ENCODE measurements around the gene ST6GALNAC2.
"Not testable (repeated sequence)": the region's sequence is repeated elsewhere in the genome, so short reads cannot be mapped to it uniquely, and the experiment has no call there.

Gene ST6GALNAC2

DNA sequence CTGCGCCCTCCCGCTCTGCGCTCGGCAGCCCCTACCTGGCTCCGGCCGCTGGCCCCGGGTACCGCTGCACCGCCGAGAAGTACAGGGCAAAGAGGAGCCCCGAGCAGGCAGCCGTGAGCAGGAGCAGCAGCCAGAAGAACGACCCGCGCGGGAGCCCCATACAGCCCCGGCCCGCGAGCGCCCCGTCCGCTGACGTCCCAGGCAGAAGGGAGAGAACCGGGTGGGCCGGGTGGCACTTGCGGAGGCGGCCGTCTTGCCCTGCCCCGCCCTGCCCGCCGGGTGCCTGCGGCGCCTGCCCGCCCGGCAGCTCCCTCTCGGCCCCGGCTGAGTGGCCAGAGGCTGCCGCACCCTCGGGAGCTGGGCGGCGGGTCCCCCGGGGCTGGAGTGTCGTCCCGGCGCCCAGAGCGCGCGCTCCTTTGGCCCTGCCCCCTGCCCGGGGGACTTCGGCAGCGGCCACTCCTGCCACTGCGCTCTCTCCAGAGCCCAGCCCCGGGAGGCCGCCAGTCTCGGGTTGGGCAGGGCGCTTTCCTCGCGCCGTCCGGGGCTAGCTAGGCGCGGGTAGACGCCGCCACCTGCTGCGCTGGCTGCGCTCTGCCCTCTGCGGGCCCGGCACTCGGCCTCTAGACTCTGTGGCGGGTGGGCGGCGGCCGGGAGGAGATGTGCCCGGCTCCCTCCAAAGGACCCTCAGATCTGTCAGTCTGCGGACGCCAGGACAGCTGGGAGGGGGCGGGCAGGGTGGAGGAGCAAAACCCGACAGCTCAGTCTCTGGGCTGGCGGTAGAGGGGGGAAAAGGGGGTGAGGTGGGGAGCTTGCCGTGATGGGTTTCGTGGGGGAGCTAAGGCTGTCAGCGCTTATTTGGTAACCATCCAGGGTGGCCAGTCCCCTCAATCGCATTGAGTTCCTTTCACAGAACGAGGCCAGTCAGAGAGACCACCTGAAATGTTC is at the start of gene ST6GALNAC2:
Gene ST6GALNAC2, minus strand, starts transcription at position 212 of the 945 bp plus-strand sequence. Its CDS starts 52 bp downstream, at position 160.
- FAIRE-seq, result no peak
- DNase-seq (ENCODE audit: low spot score), result no peak

DNA sequence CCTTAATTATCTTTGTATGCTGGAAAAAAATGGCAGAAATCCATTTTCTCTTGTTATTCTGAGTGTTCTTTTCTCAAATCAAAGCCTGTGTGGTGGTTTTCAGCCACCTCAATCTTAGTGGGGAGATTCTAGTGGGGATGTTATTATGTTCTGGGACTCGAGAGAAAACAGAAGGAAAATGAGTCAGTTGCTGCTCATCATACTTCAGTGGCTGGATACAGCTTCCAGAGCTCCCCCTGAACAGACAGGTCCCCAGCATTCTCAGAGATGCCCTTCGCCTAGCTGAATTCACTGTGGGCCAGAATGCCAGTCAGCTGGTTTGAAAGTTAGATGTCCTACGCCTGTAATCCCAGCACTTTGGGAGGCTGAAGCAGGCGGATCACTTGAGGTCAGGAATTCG is 49.4 kb upstream of the ST6GALNAC2 start:
- no peak for FAIRE-seq
- no peak for DNase-seq (ENCODE audit: low spot score)

DNA sequence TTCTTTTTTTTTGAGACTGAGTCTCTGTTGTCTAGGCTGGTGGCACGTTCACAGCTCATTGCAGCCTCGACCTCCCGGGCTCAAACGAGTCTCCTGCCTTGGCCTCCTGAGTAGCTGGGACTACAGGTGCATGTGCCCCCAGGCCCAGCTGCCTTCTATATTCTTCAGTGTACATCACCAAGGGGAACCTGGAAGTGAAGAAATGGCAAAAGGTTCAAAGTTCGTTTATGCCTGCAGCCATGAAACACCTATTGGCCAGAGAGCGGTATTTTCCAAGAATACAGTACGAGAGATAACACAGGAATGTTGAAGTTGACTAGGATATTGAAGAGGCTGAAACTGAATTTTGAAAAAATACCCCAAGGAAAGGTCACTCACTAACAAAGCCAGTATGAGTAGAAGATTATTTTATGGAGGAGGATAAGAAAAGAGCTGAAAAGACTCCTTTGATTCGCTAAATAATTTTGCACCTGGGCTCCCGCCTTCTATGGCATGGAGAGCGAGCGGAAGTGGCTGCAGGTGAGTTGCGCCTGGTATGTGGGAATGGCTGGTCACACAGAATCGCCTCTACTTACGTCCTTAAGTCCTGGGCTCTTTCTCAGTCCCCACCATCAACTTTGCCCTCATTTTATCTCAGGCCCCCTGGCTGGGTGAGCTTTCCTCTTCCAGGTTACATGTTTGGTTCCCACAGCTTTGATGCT is 48.1 kb upstream of the ST6GALNAC2 start:
- no peak for FAIRE-seq
- DNase-seq (ENCODE audit: low spot score), result no peak

DNA sequence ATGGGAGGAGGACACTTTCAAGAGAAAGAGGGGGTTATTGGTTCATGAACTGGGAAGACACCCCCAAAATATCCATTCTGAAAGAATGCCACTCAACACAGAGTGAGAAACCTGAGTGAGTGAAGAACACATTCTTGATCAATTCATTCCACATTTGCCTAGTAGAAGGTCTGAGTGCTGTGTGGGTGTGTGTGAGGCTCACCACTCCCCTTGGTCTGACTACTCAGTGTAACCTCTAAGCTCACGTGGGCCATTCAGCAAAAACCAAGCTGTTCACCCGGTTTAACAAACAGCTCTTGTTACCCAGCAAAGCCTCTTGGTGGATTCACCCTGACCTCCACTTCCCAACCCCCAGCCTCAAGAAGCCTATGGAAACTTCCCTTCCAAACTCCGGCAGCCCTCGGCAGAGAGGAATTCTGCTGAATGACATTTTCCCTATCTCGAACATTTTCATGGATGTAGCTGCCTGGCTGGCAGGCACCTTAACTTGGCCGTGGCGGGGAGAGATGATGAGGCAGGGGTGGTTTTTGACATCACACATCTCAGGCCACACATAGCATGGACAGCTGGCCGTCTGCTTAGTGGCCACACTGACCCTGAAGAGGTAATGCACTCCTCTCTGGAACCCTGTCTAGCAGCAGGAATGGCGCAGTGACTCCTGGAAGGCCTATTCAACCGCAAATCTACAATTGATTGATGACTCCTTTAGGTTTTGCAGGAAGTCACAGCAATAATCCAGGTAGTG is 46.3 kb upstream of the ST6GALNAC2 start:
- DNase-seq (ENCODE audit: low spot score) (no peak), FAIRE-seq (peak; percentile 44)

DNA sequence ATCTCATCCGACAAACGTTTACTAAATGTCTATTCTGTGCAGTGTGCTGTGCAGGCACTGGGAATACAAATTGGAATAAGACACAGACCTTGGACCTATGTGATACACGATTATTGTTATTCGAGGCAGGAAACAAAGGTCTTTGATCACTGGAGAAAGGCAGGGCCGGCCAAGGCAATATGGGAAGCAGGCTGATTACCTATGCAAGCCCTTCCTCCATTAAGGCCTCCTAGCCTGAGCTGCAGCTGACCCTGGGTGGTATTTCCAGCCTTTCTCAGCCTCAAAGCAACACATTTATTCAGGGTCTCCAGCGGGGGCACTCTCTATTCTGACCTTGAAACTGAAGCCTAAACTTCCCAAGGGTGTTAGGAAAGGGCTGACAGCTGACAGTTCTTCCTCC is 44.5 kb upstream of the ST6GALNAC2 start:
- FAIRE-seq (no peak), DNase-seq (ENCODE audit: low spot score) (no peak)

DNA sequence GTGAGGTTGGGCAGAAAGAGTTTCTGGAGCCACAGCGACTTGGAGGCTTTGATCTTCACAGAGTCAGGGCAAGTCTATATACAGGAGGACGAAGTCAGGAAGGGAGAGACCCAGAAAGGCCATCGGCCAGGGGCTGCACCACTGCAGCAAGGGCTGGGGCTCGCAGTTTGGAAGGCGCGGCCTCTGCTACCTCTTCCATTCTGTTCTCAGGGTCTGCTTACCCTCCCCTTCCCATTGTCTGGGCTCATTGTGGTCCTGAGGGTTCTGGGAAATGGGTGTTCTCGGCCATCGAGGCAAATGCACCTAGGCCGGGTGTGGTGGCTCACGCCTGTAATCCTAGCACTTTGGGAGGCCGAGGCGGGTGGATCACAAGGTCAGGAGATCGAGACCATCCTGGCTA is 41.9 kb upstream of the ST6GALNAC2 start:
- DNase-seq (ENCODE audit: low spot score) (no peak), FAIRE-seq (no peak)

DNA sequence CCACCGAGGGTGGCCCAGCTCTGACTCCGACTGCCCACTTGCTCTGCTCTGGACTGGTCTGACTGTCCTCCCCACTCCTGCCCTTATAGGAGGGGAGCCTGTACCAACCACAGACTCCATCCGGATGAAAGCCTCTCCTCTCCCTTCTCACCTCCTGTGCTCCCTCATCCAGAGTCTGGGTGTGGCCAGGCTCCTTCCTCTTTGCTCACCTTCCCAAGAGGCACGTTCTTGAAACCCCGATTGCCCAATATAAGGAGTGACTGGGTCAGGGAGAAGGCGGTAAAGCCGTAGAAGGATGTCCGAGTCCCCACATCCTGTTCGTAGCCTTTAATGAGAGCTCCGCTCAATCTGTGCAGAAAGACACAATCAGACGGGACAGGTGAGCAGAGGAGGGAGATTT is 40.8 kb upstream of the ST6GALNAC2 start:
- FAIRE-seq, result peak; percentile 23
- DNase-seq (ENCODE audit: low spot score), result no peak

DNA sequence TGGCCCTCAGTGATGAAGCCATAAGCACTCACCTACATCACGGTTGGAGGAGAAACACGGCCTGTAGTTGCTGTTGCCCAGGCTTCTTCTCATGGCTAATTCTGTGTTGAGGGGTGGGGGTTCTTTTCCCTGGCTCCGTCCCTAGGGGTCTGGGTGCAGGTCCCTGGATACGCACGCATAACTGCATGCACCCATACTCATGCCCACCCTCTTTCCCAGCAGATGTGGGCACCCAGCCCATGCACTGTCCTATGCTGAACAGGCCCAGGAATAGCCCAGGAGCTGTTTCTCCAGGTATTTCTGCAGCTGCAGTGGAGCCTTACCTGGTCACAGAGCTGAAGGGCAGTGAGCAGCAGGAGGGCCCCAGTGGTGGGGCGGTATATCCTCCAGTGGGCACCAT is 39.8 kb upstream of the ST6GALNAC2 start:
- DNase-seq (ENCODE audit: low spot score) (no peak), FAIRE-seq (no peak)

DNA sequence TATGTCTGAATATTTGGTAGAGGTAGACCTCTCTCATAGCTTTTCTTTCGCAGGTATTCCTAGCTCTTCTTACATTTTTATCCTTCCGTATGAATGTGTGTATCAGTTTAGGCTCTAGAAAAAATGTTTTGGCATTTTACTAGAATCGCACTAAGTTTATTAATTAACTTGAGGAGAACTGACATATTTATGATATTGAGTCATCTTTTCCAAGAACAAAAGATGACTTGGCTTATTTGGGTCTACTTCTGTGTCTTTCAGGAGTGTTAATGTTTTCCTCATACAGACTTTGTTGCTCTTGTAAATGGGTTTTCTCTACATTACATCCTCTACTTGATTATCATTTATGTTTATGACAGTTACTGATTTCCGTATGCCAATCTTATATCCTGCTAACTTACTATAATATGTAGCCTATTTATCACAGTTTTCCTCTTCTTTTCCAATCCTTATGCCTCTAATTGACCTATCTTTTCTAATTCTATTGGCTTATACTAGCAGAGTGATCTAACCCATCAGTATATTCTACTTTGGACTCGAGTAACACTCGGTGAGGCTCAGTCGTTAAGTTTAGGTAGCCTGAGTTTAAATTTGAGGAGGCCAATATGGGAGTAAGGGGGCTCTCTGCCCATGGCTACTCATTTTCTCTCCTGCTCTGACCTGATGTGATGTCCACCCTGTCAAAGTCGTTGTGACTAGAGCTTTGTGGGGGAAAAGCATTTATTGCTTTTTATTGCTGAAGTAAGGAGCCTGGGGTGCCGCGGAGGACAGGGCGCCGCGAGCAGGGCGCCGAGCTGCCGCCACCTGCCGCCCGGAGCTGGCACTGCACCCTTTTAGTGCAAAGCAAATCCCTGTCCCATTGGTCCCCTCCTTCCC is 37.8 kb upstream of the ST6GALNAC2 start:
- DNase-seq (ENCODE audit: low spot score) (peak; percentile 89), FAIRE-seq (peak; percentile 44)

DNA sequence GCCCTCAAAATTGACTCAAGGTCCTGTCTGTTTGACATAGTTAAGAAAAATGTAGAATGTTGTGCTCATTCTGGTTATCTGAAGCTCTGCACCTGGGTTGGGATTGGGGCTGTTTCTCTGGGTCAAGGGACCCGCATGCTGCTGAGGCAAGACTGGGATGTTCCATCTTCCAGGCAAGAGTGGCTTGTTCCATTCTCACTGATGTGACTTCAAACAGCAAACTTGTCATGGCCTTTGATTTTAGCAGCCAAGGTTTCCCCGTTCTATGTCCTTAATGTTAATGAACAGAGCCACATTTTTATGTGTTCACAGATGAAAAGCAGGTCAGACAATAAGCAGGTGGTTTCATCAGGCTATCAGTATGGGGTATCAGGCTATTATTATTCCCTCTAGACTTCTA is 32.2 kb upstream of the ST6GALNAC2 start:
- DNase-seq (ENCODE audit: low spot score) (no peak), FAIRE-seq (no peak)

DNA sequence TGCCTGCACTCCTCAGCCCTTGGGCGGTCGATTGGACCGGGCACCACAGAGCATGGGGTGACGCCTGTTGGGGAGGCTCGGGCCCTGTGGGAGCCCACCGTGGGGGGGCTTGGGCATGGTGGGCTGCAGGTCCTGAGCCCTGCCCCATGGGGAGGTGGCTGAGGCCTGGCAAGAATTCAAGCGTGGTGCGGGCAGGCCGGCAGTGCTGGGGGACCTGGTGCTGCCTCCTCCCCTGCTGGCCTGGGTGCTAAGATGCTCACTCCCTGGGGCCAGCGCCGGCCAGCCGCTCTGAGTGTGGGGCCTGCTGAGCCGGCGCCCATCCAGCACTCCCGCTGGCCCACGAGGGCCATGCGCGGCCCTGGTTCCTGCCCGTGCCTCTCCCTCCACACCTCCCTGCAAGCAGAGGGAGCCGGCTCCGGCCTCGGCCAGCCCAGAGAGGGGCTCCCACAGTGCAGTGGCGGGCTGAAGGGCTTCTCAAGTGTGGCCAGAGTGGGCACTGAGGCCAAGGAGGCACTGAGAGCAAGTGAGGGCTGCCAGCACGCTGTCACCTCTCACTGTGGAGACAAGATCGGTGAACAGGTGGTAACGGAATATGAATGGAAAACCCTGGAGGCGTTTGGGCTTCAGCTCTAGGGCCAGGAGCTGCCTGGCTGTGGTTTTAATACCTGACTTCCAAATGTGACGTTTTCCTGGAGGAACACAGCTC is 29.4 kb upstream of the ST6GALNAC2 start:
- FAIRE-seq, result no peak
- DNase-seq (ENCODE audit: low spot score), result no peak

DNA sequence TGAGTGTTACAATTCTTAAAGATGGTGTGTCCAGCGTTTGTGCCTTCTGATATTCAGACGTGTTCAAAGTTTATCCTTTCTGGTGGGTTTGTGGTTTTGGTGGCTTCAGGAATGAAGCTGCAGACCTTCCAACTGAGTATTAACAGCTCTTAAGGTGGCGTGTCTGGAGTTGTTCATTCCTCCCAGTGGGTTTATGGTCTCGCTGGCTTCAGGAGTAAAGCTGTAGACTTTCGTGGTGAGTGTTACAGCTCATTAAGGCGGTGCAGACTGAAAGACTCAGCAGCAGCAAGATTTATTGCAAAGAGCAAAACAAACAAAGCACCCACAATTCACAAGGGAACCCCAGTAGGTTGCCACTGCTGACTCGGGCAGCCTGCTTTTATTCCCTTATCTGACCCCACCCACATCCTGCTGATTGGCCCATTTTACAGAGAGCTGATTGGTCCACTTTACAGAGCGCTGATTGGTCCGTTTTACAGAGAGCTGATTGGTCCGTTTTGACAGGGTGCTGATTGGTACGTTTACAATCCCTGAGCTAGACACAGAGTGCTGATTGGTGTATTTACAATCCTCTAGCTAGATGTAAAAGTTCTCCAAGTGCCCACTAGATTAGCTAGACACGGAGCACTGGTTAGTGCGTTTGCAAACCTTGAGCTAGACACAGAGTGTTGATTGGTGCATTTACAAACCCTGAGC is 28.6 kb upstream of the ST6GALNAC2 start:
- not testable (repeated sequence) for DNase-seq (ENCODE audit: low spot score); FAIRE-seq

DNA sequence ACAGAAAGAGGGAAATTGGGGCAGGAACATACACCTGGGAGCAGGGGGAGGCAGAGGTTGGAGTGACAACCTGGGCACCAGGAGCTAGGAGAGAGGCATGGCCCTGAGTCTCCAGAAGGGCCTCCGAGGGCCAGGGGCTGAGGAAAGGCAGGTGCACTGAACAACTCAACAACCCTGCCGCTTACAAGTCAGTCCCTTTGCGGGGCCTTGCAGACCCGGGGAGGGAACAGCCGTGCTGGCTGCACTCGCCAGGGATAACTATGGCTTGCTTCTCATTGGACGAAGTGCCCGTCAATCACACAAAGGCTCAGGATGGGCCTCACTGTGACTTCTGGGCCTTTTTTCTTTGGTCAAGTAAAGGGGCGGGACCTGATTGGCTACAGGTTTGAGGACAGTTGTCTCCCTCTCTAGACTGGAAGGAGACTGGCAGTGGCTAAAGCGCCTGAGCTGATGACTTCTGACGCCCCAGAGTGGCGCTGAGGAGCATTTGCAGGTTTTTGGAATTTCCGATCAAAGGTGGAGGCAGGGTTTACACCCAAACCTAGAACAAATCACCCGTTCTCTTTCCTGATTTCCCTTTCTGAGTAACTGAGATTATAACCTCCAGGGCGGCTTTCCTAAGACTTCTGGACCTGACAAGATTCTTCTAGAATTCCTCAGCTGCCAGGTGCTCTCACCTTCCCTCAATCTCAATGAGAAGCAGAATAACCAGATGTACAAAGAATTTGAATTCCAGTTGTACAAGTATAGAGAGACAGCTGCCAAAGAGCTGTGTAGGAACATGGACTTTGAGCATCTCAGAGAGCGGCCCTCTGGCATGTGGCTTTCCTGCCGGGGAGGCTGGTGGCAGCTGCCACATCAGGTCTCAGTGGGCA is 27.6 kb upstream of the ST6GALNAC2 start:
- DNase-seq (ENCODE audit: low spot score) (no peak), FAIRE-seq (no peak)

DNA sequence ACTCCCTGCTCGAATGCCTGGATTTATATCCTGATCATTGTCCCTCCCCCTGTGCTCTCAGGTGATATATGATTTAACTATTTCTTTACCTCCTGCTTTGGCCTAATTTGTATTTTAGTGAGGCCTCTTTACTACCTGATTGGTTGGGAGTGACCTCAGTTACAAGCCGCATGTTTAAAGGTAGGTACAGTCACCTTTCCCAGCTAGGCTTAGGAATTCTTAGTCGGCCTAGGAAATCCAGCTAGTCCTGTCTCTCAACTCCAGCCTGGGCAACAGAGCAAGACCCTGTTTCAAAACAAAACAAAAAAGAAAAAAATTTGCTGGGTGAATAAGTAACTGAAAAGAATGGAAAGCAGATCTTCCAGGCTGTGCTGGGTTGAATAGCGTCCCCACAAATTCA is 26.8 kb upstream of the ST6GALNAC2 start:
- no peak for FAIRE-seq

DNA sequence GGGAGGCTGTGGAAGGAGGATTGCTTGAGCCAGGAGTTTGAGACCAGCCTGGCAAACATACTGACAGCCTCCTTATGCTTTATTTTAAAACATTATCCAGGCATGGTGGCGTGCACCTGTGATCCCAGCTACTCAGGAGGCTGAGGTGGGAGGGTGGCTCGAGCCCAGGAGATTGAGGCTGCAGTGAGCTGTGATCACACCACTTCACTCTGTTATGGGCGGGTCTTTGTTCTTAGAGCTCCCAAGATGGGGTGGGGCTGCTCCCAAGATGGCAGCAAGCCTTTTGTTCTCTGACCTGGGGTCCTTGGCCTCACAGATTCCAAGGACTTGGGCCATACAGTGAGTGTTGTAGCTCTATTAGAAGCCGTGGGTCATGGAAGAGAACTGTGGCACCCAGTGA is 26.1 kb upstream of the ST6GALNAC2 start:
- FAIRE-seq, result no peak
- no peak for DNase-seq (ENCODE audit: low spot score)

More for the DNA sequence above, 26.8 kb upstream of the ST6GALNAC2 start:
- no peak for DNase-seq (ENCODE audit: low spot score)

DNA sequence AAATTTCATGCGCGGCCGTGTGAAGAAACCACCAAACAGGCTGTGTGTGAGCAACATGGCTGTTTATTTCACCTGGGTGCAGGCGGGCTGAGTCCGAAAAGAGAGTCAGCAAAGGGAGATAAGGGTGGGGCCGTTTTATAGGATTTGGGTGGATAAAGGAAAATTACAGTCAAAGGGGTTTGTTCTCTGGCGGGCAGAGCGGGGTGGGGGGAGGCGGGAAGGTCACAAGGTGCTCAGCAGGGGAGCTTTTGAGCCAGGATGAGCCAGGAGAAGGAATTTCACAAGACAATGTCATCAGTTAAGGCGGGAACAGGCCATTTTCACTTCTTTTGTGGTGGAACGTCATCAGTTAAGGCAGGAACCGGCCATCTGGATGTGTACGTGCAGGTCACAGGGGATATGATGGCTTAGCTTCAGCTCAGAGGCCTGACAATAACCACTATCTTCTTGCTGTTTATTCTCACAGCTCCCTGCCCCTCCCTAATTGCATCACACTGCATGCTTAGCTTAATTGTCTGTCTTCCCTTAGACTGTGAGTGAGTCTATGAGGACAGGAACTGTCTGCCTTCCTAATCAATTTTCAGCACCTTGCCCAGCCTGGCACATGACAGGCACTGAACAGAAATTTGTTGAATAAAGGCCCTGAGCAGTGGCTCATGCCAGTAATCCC is 25.6 kb upstream of the ST6GALNAC2 start:
- not testable (repeated sequence) for DNase-seq (ENCODE audit: low spot score); FAIRE-seq

DNA sequence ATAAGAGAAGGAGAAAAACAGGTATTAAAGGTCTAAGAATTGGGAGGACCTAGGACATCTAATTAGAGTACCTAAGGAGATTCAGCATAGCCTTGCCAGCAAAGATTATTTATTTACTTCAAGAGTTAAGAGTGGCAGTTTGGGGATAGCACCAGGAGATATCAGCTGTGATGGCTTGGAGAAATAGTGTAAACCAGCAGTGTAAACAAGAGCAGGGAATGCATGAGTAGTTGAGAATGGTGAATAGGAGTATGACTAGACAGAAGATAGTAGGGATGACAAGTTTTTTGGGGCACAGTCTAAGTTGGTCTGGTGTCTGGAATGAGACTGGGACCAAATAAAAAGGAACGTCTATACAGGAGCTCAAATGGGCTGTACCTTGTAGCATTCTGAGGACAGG is 21.0 kb upstream of the ST6GALNAC2 start:
- not testable (repeated sequence) for DNase-seq (ENCODE audit: low spot score); FAIRE-seq

DNA sequence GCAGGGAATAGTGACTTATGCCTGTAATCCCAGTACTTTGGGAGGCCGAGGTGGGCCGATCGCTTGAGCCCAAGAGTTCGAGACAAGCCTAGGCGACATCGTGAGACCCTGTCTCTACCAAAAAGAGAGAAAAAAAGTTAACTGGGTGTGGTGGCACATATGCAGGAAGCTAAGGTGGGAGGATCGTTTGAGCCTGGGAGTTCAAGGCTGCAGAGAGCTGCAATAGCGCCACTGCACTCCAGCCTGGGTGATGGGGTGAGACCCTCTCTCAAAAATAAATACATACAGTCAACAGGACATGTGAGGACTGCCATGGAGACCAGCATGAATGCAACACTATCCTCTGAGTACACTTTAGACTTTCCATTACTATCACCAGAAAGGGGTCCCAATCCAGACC is 15.4 kb upstream of the ST6GALNAC2 start:
- FAIRE-seq, result no peak
- DNase-seq (ENCODE audit: low spot score), result no peak
